GM06990 (cell line): Measurements from ENCODE around the gene SLC30A1.

Experiments
- DNase-seq: peaks from one replicate; pipeline ENCODE4 v3.0.0-alpha.2; 2011; ENCODE audit not compliant: insufficient read length; ENCODE audit errors: extremely low read depth
- H3K27me3 ChIP-seq: replicated peaks from 2 replicates; pipeline ENCODE4 v1.6.0; 2011; ENCODE audit warnings: low read length; ENCODE audit not compliant: control insufficient read depth, insufficient read depth
- H3K36me3 ChIP-seq: 2 replicates; pipeline ENCODE4 v1.5.1; 2011; ENCODE audit warnings: low read length; ENCODE audit not compliant: control insufficient read depth, insufficient read depth
- H3K4me3 ChIP-seq: replicated peaks from 2 replicates; pipeline ENCODE4 v1.5.1; 2011; ENCODE audit warnings: low read depth, mild to moderate bottlenecking, control low read depth, low read length
- TF ChIP-seq, protein P1 (sequence below): IDR thresholded peaks from 2 replicates; pipeline ENCODE4 v1.5.1; 2011; ENCODE audit warnings: low read length, control low read depth, mild to moderate bottlenecking, inconsistent platforms; ENCODE audit not compliant: insufficient read depth, poor library complexity, severe bottlenecking

SLC30A1 gene

DNA sequence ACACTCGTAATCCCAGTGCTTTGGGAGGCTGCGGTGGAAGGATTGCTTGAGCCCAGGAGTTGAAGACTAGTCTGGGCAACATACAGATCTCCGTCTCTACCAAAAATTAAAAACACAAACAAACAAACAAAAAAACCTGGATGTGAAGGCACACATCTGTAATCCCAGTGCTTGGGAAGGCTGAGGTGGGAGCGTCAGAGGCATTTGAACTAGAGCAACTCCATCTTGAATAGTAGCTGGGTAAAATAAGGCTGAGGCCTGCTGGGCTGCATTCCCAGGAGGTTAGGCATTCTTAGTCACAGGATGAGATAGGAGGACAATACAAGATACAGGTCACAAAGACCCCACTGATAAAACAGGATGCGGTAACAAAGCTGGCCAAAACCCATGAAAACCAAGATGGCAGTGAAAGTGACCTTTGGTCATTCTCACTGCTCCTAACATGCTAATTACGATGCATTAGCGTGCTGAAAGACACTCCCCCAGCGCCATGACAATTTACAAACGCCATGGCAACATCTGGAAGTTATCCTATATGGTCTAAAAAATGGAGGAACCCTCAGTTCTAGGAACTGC, 53.8 kb downstream of the SLC30A1 start:
- Histone ChIP-seq H3K4me3 (no peak overlapping the region), H3K27me3 (no peaks in the 10 kb centered on the region), H3K36me3 (no peaks in the 10 kb centered on the region)
- TF ChIP-seq, protein P1, sequence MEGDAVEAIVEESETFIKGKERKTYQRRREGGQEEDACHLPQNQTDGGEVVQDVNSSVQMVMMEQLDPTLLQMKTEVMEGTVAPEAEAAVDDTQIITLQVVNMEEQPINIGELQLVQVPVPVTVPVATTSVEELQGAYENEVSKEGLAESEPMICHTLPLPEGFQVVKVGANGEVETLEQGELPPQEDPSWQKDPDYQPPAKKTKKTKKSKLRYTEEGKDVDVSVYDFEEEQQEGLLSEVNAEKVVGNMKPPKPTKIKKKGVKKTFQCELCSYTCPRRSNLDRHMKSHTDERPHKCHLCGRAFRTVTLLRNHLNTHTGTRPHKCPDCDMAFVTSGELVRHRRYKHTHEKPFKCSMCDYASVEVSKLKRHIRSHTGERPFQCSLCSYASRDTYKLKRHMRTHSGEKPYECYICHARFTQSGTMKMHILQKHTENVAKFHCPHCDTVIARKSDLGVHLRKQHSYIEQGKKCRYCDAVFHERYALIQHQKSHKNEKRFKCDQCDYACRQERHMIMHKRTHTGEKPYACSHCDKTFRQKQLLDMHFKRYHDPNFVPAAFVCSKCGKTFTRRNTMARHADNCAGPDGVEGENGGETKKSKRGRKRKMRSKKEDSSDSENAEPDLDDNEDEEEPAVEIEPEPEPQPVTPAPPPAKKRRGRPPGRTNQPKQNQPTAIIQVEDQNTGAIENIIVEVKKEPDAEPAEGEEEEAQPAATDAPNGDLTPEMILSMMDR, result no peak
- DNase-seq, result no peak

DNA sequence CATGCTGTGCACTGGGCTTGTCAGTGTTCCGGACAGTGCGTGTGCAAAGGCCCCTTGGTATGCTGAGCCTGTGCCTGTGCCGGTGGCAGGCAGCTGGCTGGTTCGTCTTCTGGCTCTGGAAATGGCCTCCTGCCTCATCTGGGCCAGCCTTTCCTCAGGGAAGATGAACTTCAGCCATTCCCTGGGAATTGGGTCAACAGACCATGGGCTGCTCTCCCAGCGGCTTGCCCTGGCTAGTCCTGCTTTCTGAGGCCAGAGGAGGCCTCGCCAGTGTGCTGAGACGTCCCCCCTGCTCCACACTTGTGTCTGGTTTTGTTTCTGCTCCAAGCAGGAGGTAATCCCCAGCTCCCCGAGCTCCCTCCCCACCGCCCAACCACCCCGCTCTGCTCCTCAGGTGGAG, 54.4 kb downstream of the SLC30A1 start:
- Histone ChIP-seq H3K36me3 (no peaks in the 10 kb centered on the region), H3K4me3 (no peak overlapping the region), H3K27me3 (no peaks in the 10 kb centered on the region)
- no peak for DNase-seq
- TF ChIP-seq, protein P1, result no peak

DNA sequence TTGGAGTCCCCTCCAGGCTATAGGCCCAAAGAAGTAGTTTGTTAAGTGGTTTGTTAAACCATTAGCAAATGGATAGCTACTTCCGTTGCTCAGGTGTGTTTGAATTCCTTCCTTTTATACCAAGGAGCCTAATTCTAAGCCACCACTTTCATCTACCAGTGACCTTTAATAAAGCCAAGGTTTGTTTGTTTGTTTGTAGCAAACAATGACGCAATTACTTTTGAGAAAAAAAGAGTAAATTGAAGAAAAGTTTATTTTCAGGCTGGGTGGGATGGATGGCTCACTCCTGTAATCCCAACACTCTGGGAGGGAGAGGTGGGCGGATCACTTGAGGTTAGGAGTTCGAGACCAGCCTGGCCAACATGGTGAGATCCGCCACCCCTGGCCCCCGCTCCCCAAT, 56.2 kb downstream of the SLC30A1 start:
- Histone ChIP-seq H3K4me3 (no peak overlapping the region), H3K27me3 (no peaks in the 10 kb centered on the region), H3K36me3 (no peaks in the 10 kb centered on the region)
- TF ChIP-seq, protein P1, result no peak
- no peak for DNase-seq
